Natural killer cell treated with Interleukin-12 subunit alpha and Interleukin-12 subunit beta and Interleukin-15 and Interleukin-18, amount 100 ng/mL, for 72 hours (primary cell): ENCODE data around the gene TREML1. TPM values are rescaled to one million over a fixed set of nuclear protein-coding genes. Genes with fewer than 3 reads are reported as not detected.
"Not testable (repeated sequence)": the region's sequence is repeated elsewhere in the genome, so short reads cannot be mapped to it uniquely, and the experiment has no call there.

Source experiments
- ATAC-seq, 2 donors: fragments of 150-1000 bp; cut with Tn5 transposase in 1 of 2; sonication (Bioruptor Pico), chemical (Tn5 transposase) in 1 of 2; 2 replicates each; pipeline ENCODE4 v1.10.0; 2021
- DNase-seq: peaks from one replicate; pipeline ENCODE4 v3.0.0; 2022; ENCODE audit warnings: low spot score
- H3K27ac Mint-ChIP-seq, 2 donors: 1 replicate in 1 of 2; 2 replicates in 1 of 2; pipeline ENCODE4 v1.8.0; 2022; ENCODE audit warnings: mixed read lengths in 2 of 2, mild to moderate bottlenecking in 1 of 2, moderate library complexity in 1 of 2
- H3K27me3 Mint-ChIP-seq, 2 donors: 1 replicate in 1 of 2; 2 replicates in 1 of 2; pipeline ENCODE4 v1.8.0; 2022; ENCODE audit warnings: mixed read lengths in 2 of 2
- H3K36me3 Mint-ChIP-seq: one replicate; pipeline ENCODE4 v1.8.0; 2022; ENCODE audit warnings: mixed read lengths
- H3K4me1 Mint-ChIP-seq, 2 donors: 1 replicate in 1 of 2; 2 replicates in 1 of 2; pipeline ENCODE4 v1.8.0; 2022; ENCODE audit warnings: low read depth in 2 of 2, mixed read lengths in 2 of 2, mild to moderate bottlenecking in 1 of 2
- H3K4me3 Mint-ChIP-seq: one replicate; pipeline ENCODE4 v1.8.0; 2022; ENCODE audit warnings: mixed read lengths
- H3K9me3 Mint-ChIP-seq: 2 replicates; pipeline ENCODE4 v1.8.0; 2022; ENCODE audit warnings: mixed read lengths
- total RNA-seq, 2 donors: library from RNA; stranded (reverse); gene quantifications; one replicate each; pipeline ENCODE4 v1.2.3, GENCODE V29; 2022

Gene TREML1
- total RNA-seq, 2 donors from 2014 or later: not detected

- not testable (repeated sequence) for H3K9me3 Mint-ChIP-seq, H3K36me3 Mint-ChIP-seq, H3K27ac Mint-ChIP-seq, H3K27me3 Mint-ChIP-seq, H3K4me3 Mint-ChIP-seq, ATAC-seq, DNase-seq
- H3K4me1 Mint-ChIP-seq: peaks cover 12 to 32% of the 10 kb centered on the region in 2 donors
Measured at GRCh38 chr6:41189046-41189445, 34.9 kb upstream of the TREML1 start.

- H3K27ac Mint-ChIP-seq: no peak overlapping the region
- H3K4me1 Mint-ChIP-seq: peaks cover 7 to 28% of the 10 kb centered on the region in 2 donors
- H3K27me3 Mint-ChIP-seq: no peaks in the 10 kb centered on the region
- no peaks in the 10 kb centered on the region for H3K36me3 Mint-ChIP-seq
- DNase-seq (no peak), ATAC-seq (no peak)
- no peak overlapping the region for H3K4me3 Mint-ChIP-seq
- no peaks in the 10 kb centered on the region for H3K9me3 Mint-ChIP-seq
Measured at GRCh38 chr6:41187924-41188886, 34.1 kb upstream of the TREML1 start.

- H3K4me3 Mint-ChIP-seq: no peak overlapping the region
- H3K27ac Mint-ChIP-seq: peak overlapping the region; percentile 8 to 68
- no peaks in the 10 kb centered on the region for H3K36me3 Mint-ChIP-seq
- peaks cover 5 to 29% of the 10 kb centered on the region in 2 donors for H3K4me1 Mint-ChIP-seq
- no peaks in the 10 kb centered on the region for H3K9me3 Mint-ChIP-seq
- DNase-seq: no peak
- no peaks in the 10 kb centered on the region for H3K27me3 Mint-ChIP-seq
- no peak for ATAC-seq
Measured at GRCh38 chr6:41186031-41186562, 31.9 kb upstream of the TREML1 start.

- DNase-seq (no peak), ATAC-seq (no peak)
- no peaks in the 10 kb centered on the region for H3K27me3 Mint-ChIP-seq
- H3K4me3 Mint-ChIP-seq: no peak overlapping the region
- no peaks in the 10 kb centered on the region for H3K36me3 Mint-ChIP-seq
- no peaks in the 10 kb centered on the region for H3K9me3 Mint-ChIP-seq
- H3K4me1 Mint-ChIP-seq: peaks cover 5 to 29% of the 10 kb centered on the region in 2 donors
- peak overlapping the region in 1 of 2 donors; percentile 68 for H3K27ac Mint-ChIP-seq
Measured at GRCh38 chr6:41184761-41185160, 30.6 kb upstream of the TREML1 start.

GRCh38 chr6:41182069-41183034, 28.2 kb upstream of the TREML1 start:
- DNase-seq (peak; percentile 69), ATAC-seq (peak; percentile 65 to 74)
- Mint-ChIP-seq H3K27ac (peak overlapping the region in 1 of 2 donors; percentile 63), H3K36me3 (no peaks in the 10 kb centered on the region), H3K4me1 (peaks cover 5 to 20% of the 10 kb centered on the region in 2 donors), H3K4me3 (no peak overlapping the region), H3K9me3 (no peaks in the 10 kb centered on the region), H3K27me3 (peaks cover 3 to 10% of the 10 kb centered on the region in 2 donors)

GRCh38 chr6:41181566-41181965, 27.4 kb upstream of the TREML1 start:
- Mint-ChIP-seq H3K27me3 (peaks cover 7 to 15% of the 10 kb centered on the region in 2 donors), H3K36me3 (no peaks in the 10 kb centered on the region), H3K27ac (no peak overlapping the region), H3K4me1 (peaks cover 5 to 20% of the 10 kb centered on the region in 2 donors), H3K9me3 (no peaks in the 10 kb centered on the region), H3K4me3 (no peak overlapping the region)
- ATAC-seq: no peak
- DNase-seq: no peak

GRCh38 chr6:41179163-41179562, 25.0 kb upstream of the TREML1 start:
- no peak overlapping the region for H3K27ac Mint-ChIP-seq
- no peak overlapping the region for H3K4me3 Mint-ChIP-seq
- DNase-seq (no peak), ATAC-seq (no peak)
- no peaks in the 10 kb centered on the region for H3K9me3 Mint-ChIP-seq
- peaks cover 16 to 23% of the 10 kb centered on the region in 2 donors for H3K27me3 Mint-ChIP-seq
- no peaks in the 10 kb centered on the region for H3K36me3 Mint-ChIP-seq
- peaks cover 0 to 10% of the 10 kb centered on the region in 2 donors for H3K4me1 Mint-ChIP-seq

GRCh38 chr6:41177695-41178094, 23.5 kb upstream of the TREML1 start:
- H3K9me3 Mint-ChIP-seq: no peaks in the 10 kb centered on the region
- ATAC-seq (no peak), DNase-seq (no peak)
- no peak overlapping the region for H3K4me3 Mint-ChIP-seq
- peaks cover 16 to 23% of the 10 kb centered on the region in 2 donors for H3K27me3 Mint-ChIP-seq
- peaks cover 0 to 10% of the 10 kb centered on the region in 2 donors for H3K4me1 Mint-ChIP-seq
- H3K36me3 Mint-ChIP-seq: no peaks in the 10 kb centered on the region
- no peak overlapping the region for H3K27ac Mint-ChIP-seq

GRCh38 chr6:41177287-41177686, 23.1 kb upstream of the TREML1 start:
- no peak for ATAC-seq
- Mint-ChIP-seq H3K27me3 (peaks cover 16 to 23% of the 10 kb centered on the region in 2 donors), H3K9me3 (no peaks in the 10 kb centered on the region), H3K36me3 (no peaks in the 10 kb centered on the region), H3K27ac (no peak overlapping the region), H3K4me1 (peaks cover 0 to 10% of the 10 kb centered on the region in 2 donors), H3K4me3 (no peak overlapping the region)
- no peak for DNase-seq

- ATAC-seq (no peak), DNase-seq (no peak)
- H3K27me3 Mint-ChIP-seq: peaks cover 16 to 23% of the 10 kb centered on the region in 2 donors
- H3K36me3 Mint-ChIP-seq: no peaks in the 10 kb centered on the region
- no peaks in the 10 kb centered on the region for H3K9me3 Mint-ChIP-seq
- H3K4me3 Mint-ChIP-seq: no peak overlapping the region
- H3K27ac Mint-ChIP-seq: no peak overlapping the region
- no peaks in the 10 kb centered on the region for H3K4me1 Mint-ChIP-seq
Measured at GRCh38 chr6:41176189-41176588, 22.0 kb upstream of the TREML1 start.

GRCh38 chr6:41175084-41175483, 20.9 kb upstream of the TREML1 start:
- Mint-ChIP-seq H3K27me3 (peaks cover 21 to 23% of the 10 kb centered on the region in 2 donors), H3K36me3 (no peaks in the 10 kb centered on the region), H3K4me3 (no peak overlapping the region), H3K27ac (no peak overlapping the region), H3K9me3 (no peaks in the 10 kb centered on the region), H3K4me1 (no peaks in the 10 kb centered on the region)
- no peak for DNase-seq
- no peak for ATAC-seq

- no peaks in the 10 kb centered on the region for H3K4me1 Mint-ChIP-seq
- H3K27ac Mint-ChIP-seq: no peak overlapping the region
- DNase-seq: no peak
- H3K4me3 Mint-ChIP-seq: no peak overlapping the region
- no peak for ATAC-seq
- H3K36me3 Mint-ChIP-seq: no peaks in the 10 kb centered on the region
- no peaks in the 10 kb centered on the region for H3K9me3 Mint-ChIP-seq
- peaks cover 21 to 23% of the 10 kb centered on the region in 2 donors for H3K27me3 Mint-ChIP-seq
Measured at GRCh38 chr6:41174610-41175009, 20.5 kb upstream of the TREML1 start.

- H3K36me3 Mint-ChIP-seq: no peaks in the 10 kb centered on the region
- ATAC-seq (no peak), DNase-seq (no peak)
- no peaks in the 10 kb centered on the region for H3K9me3 Mint-ChIP-seq
- no peaks in the 10 kb centered on the region for H3K4me1 Mint-ChIP-seq
- H3K27ac Mint-ChIP-seq: no peak overlapping the region
- H3K4me3 Mint-ChIP-seq: no peak overlapping the region
- peaks cover 21 to 26% of the 10 kb centered on the region in 2 donors for H3K27me3 Mint-ChIP-seq
Measured at GRCh38 chr6:41171908-41172307, 17.8 kb upstream of the TREML1 start.
